HG02840 (cell line): ENCODE data around the gene NUP155.
"Not testable (repeated sequence)": the region's sequence is repeated elsewhere in the genome, so short reads cannot be mapped to it uniquely, and the experiment has no call there.

Experiments
- ATAC-seq: cut with Tn5 transposase; IDR thresholded peaks from one replicate; pipeline ENCODE4 v1.9.1; 2021; ENCODE audit warnings: mild to moderate bottlenecking, moderate library complexity, moderate number of reproducible peaks; ENCODE audit not compliant: unreplicated experiment, low FRiP score

NUP155 gene

GRCh38 chr5:37296313-37296712 is 74.6 kb downstream of the NUP155 start:
- ATAC-seq, result not testable (repeated sequence)

DNA sequence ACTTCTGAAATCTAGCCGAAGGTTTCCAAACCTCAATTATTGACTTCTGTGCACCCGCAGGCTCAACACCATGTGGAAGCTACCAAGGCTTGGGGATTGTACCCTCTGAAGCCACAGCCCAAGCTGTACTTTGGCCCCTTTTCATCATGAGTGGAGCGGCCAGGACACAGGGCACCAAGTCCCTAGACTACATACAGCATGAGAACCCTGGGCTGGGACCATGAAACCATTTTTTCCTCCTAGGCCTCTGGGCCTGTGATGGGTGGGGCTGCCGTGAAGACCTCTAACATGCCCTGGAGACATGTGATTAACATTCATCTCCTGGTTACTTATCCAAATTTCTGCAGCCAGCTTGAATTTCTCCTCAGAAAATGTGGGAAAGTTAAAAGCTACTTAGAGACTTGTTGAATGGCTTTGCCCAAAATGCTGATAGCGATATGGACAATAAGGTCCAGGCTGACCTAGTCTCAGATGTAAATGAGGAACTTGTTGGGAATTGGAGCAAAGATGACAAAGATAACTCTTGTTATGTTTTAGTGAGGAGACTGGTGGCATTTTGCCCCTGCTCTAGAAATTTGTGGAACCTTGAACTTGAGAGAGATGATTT is 87.6 kb downstream of the NUP155 start:
- no peak for ATAC-seq

- ATAC-seq, result no peak
These were observed 95.4 kb downstream of the NUP155 start for GRCh38 chr5:37275511-37275910.

DNA sequence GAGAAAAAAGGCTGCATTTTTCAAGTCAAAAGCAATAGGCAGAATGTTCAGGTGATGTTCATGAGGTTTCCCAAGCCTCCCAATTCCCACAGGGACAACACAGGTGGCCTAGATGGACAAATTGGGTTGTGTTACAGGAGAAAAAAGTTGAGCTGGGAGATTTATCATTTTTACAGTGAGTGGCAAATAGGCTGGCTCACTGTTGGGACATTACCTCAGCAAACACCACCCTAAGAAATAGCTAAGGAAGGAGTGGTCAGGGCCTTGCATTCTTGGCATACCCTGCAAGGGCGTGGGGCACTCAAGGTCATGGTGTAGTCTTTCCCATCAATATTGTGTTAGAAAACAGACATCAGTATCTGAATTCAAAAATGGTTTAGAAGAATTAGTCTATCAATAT is 98.4 kb downstream of the NUP155 start:
- ATAC-seq, result no peak

GRCh38 chr5:37268100-37268499 is 102.8 kb downstream of the NUP155 start:
- ATAC-seq, result not testable (repeated sequence)

- no peak for ATAC-seq
These were observed 115.0 kb downstream of the NUP155 start for GRCh38 chr5:37255774-37256358.

- ATAC-seq, result no peak
These were observed 116.3 kb downstream of the NUP155 start for GRCh38 chr5:37254581-37254980.

DNA sequence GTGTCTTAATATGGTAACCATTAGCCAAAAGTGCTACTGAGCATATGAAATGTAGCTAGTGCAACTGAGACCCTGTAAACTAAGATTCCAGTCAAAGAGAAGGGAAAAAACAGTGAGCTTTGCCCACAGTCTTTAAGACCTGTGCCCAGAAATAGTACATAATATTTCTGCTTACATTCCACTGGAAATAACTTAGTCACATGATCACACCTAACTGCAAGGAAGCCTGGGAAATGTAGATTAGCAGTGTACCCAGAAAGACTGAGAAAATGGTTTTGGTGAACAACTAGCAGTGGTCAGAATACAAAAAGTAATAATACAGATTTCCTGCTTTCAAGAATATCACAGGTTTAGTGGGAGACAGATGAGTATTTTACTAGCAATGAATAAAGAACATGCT is 119.2 kb downstream of the NUP155 start:
- no peak for ATAC-seq

DNA sequence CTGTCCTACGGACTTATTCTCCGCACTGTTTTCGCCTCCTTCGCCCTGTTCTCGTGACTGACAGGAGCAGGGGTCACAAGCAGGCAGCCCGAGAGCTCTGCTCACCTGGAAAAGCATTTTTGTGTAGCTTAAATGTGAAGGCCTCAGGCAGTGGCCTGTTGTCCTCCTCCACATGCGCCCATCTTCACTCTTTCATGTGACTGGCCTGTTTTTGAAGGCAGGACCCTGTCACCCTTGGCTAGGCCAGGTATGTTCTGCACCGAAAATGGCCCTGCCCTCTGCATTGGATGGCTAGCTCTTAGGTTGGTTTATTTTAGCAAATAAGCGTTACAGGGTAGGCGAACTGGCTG is 121.1 kb downstream of the NUP155 start:
- no peak for ATAC-seq

GRCh38 chr5:37248970-37249814 is 121.7 kb downstream of the NUP155 start, which contains the start of gene CPLANE1:
TSS of gene CPLANE1 (minus strand) at chr5:37249376. CDS start at chr5:37247698, 1,678 bp downstream.
- ATAC-seq, result peak; percentile 79

- no peak for ATAC-seq
These were observed 122.4 kb downstream of the NUP155 start for GRCh38 chr5:37248421-37248969.

- ATAC-seq, result no peak
These were observed 123.4 kb downstream of the NUP155 start for GRCh38 chr5:37247496-37247895.

GRCh38 chr5:37247036-37247435 is 123.9 kb downstream of the NUP155 start:
- no peak for ATAC-seq
